ENCODE results near the gene AIMP1.

- no peak for TF ChIP-seq CTCF (conservative IDR thresholded peaks at IDR 0.05)
- TF ChIP-seq ZFX (IDR thresholded peaks at IDR 0.05), result no peak
These were observed 4.0 kb upstream of the AIMP1 start for GRCh38 chr4:106312377-106312776.

Data from C4-2B (cell line).